GM19397 (cell line): ENCODE measurements around the gene ZFP42.
"Not testable (repeated sequence)": the region's sequence is repeated elsewhere in the genome, so short reads cannot be mapped to it uniquely, and the experiment has no call there.

Experiments
- ATAC-seq: cut with Tn5 transposase; IDR thresholded peaks from one replicate; pipeline ENCODE4 v1.9.1; 2021; ENCODE audit warnings: mild to moderate bottlenecking, moderate library complexity; ENCODE audit not compliant: unreplicated experiment

The ZFP42 gene

DNA sequence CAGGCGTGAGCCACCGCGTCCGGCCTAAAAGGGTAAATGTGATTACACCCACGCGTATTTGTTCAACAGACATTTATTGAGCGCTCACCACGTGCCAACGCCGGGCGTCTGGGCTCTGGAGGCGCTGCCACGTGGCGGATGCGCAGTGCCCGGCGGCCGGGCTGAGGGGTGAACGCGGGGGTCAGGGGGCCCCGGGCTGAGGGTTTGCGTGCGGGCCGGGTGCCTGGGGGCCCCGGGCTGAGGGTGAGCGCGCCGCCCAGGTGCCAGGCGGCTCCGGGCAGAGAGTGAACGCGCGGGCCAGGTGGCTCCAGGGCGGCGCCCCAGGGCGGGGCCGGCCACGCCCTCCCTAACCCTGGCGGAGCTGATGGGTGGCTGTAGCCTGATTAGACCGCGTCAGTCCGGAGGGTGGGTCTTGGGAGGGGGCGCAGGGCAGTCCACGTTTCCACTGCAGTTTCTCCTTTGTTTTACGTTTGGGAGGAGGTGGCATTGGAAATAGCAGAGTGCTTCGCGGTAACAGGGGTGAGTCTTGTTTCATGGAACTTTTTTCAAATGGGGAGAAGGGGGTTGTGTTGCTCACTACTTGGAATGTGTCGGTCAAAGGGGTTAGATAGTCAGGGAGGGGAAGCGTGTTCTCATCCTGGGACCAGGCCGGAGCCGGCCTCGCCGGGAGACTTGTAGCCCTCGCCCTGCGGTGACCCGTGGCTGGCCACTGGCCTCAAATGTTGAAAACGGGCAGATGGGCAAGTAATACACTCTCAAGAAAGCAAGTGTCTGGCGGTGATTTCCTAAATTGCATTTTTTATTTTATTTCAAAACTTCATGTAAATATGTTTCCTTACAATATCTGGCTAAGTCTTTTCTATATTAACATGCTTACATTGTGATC lies at the start of gene ZFP42:
TSS of gene ZFP42 (plus strand) at position 450 of the 886 bp plus-strand sequence. CDS start 7,037 bp downstream, outside the sequence.
- ATAC-seq, result no peak

DNA sequence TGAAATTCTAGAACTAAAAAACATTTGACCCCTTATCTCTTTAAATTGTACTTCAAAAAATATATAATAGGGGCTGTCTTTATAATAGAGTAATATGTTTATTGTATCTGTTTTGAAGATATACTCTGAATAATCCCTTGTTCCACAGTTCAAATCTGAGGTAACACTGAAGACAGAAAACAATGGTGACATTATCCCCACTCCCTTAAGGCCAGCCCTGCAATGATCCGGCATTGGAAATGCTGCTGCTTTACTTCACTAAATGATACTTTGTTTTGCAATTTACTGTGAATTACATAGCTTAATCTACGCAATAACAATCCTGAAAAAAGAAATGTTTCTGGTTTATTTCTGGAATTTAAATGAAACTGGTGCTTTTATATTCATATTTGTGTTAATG lies 34.4 kb upstream of the ZFP42 start:
- no peak for ATAC-seq

DNA sequence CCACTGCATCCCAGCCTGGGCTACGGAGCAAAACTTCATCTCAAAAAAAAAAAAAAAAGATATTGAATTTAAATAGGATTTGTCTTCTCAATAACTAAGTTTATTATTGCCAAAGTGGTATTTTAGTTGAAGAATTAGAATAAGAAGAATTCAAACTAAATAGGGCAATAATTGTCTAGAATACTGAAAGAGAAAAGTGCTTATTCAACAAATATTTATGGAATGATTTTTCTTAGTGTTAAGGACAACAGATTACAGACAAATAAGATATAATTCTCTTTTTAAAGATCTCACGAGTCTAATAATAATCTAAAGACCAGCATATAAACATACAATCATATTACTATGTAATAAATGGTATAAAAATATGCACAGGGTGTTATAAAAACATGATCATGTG lies 33.6 kb upstream of the ZFP42 start:
- no peak for ATAC-seq

DNA sequence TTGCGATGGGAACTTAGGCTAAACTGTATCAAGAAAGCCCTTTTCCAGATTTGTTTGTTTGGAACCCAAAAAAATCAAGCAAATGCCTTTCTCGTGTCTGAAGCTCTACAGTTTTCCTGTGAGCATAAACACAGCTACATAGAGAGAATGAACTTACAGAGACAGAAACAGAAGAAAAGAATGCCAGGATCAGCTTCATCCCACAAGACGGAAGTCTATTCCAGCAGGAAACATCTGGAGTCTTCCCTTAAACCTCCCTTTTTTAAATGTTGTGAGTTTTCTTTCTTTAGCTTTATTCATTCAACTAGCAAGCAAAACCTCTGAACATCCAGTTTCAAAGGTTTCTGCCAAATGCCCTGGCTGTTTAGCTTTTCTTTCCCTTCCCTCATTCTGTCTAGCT lies 32.6 kb upstream of the ZFP42 start:
- no peak for ATAC-seq

DNA sequence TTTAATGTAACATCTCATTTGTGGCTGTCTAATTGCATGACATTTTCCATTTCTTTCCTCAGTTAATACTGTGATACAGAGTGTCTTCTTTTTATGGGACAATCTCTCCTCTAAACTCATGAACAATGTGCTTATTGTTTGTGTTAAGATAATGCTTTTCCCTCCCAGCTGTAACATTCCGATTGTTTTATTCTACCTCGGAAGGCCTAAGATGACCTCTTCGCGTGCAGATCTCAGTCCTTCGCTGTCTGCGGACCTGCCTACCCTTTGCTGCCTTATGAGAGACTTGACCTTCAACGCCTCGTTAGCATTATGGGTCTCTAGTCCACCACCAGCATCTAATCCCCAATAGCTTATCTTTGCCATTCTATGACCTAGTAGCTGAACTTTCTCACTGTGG lies 29.8 kb upstream of the ZFP42 start:
- no peak for ATAC-seq

DNA sequence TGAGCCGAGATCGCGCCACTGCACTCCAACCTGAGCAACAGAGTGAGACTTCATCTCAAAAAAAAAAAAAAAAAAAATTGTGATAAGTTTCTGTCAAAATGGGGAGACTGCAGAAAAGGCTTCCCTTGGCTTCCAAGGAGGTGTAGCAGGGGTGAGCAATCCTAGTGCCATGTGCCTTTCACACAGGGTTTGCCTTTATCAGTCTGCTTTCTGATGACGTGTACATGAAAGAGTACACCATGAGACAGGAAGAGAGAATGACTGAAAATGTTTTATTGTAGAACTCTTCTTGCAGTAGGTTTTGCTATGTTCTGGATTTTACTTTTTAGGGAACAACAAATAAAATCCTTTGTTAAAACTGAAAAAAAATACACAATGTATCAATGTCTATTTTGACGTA lies 23.4 kb upstream of the ZFP42 start:
- no peak for ATAC-seq

DNA sequence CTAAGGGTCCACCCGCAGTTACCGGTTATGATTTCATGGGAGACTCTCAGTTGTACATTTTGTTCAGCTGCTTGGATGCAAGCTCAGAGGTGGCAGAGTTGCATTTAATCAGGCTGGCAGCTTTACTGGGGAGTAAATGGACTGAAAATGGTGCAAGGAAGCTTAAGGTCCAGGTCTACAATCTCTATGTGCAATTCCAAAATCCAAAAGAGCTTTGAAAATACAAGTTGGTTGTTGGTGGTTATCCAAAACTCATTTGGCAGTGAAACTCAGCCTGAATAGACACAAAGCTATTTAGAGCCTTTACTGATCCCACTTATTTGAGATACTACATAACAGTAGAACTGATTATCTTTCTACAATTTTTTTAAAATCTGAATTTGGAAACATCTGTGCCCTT lies 11.8 kb upstream of the ZFP42 start:
- no peak for ATAC-seq

DNA sequence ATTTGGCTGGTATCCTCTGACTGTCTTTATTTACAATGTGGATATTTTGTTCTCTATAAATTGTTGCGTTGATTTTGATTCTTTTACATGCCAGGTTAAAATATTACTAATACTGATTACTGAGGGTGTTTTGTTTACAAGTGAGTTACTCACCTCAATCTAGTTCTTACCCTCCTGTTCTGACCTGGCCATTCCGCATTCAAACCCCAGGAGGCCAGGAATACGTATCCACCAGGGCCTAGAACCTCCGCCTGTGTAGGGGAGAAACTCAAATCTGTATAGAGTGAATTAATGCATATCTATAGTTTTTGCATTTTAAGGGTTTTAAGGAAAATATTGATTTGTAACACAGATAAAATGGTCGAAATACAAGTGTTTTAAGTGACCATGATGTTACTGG lies 2.6 kb upstream of the ZFP42 start:
- no peak for ATAC-seq

DNA sequence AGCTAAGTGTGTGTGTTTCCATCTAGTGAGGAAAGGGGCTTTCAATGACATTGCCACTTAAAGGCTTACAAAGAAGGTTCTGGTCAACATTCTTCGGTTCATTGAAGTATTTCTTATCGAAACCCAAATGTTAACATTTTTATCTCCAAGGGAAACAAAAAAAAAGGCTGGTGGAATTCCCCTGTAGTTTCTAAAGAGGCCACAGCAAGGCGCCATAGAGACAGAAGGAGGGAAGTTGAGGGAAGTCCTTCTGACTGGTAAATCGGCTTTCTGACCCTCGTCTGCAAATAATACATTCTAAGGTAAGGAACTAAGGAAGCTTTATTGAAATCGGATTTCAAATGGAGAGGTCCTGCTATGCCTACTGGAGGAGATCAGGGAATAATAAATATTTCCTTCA lies 1.7 kb upstream of the ZFP42 start:
- no peak for ATAC-seq

DNA sequence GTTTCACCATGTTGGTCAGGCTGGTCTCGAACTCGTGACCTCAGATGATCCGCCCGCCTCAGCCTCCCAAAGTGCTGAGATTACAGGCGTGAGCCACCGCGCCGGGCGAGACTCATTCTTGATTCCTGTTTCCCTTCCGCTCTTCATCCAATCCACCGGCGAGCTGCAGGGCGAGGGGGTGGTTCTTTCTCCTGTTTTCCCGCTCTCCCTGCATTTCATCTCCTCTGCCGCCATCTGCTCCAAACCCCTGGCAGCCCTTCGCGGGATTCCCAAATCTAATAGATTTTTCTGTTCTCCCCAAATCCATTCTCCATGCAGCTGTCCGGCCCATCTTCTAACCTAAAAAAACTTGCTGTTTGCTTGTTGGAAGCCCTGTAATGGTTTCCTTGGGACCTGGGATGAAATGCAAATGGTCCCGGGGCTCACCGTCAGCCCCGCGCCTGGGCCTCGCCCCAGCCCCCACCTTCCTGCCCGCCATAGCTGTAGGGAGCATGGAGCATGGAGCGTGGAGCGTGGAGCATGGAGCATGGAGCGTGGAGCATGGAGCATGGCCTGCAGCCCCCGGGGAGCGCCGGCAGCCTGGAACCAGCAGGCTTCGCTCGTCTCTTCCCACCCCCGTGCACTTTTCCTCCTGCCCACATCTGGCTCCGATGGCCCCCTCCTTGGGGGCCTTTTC lies 1.1 kb downstream of the ZFP42 start:
- no peak for ATAC-seq

DNA sequence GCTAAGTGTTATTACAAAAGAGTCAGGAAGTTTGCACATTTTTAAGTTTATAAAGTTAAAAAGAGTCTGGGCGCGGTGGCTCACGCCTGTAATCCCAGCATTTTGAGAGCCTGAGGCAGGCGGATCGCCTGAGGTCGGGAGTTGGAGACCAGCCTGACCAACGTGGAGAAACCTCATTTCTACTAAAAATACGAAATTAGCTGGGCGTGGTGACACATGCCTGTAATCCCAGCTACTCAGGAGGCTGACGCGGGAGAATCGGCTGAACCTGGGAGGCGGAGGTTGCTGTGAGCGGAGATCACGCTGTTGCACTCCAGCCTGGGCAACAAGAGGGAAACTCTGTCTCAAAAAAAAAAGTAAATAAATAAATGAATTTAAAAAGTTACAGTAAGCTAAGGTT lies 2.4 kb downstream of the ZFP42 start:
- ATAC-seq, result not testable (repeated sequence)

DNA sequence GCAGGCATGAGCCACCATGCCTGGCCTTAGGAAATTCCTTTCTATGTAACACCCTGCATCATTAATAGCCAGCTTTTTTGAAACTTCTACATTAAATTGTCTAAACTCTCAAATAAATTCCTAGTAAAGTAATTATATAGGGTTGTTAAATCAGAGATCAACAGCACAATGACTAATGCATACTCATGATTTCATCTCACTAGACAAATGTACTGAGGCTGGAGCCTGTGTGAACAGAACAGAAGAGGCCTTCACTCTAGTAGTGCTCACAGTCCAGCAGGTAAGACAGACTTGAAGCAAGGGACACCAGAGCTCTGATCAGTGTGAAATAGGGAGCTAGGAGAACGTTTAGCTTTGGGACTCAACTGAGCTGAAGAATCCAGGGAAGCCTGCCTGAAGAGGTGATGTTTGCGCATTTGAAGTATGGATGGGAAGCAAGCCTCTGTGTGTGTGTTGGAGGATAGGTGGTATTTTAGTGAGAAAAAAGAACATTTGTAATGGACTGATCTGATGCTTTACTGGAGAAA lies 3.9 kb downstream of the ZFP42 start:
- ATAC-seq, result no peak

DNA sequence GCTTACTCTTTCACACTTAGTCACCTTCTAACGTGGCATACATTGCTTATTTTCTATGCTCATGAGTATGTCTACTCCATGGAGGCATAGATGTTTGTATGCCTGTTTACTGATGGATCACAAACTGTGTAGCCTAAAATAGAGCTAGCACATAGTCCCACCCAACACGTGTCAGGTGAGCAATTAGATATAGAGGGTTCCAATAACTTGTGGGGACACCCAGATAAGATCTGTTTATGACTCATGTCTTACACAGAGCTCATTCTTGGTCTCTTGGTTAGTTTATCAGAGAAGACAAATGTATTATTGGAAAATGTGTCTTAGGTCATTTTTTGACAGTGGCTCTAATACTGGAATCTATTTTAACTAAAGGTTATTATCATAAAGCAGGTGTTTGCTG lies 6.8 kb downstream of the ZFP42 start:
- ATAC-seq, result no peak

DNA sequence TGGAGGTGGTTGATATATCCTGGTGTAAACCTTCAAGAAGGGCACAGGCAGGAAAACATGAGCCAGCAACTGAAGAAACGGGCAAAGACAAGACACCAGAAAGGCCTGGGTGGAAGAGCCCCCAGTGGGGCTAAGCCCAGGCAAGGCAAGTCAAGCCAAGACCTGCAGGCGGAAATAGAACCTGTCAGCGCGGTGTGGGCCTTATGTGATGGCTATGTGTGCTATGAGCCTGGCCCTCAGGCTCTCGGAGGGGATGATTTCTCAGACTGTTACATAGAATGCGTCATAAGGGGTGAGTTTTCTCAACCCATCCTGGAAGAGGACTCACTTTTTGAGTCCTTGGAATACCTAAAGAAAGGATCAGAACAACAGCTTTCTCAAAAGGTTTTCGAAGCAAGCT lies 7.2 kb downstream of the ZFP42 start:
- no peak for ATAC-seq

DNA sequence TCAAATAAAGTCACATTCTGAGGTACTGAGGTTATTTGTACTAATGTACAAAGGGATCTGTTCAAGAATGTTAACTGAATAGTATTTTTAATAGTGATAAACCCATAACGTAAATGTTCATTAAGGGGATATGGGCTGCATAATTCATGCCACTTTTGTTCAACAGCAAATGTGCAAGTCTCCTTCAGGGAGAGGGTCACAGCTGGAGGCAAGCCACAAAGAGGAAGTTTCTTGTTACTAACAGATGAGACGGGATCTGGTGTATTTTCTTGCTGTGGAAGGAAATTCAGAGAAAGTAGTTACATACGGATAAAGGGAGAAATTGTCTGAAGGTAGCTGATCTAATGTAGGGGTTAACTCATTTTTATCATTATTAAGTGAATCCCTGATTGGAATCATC lies 10.0 kb downstream of the ZFP42 start:
- no peak for ATAC-seq

DNA sequence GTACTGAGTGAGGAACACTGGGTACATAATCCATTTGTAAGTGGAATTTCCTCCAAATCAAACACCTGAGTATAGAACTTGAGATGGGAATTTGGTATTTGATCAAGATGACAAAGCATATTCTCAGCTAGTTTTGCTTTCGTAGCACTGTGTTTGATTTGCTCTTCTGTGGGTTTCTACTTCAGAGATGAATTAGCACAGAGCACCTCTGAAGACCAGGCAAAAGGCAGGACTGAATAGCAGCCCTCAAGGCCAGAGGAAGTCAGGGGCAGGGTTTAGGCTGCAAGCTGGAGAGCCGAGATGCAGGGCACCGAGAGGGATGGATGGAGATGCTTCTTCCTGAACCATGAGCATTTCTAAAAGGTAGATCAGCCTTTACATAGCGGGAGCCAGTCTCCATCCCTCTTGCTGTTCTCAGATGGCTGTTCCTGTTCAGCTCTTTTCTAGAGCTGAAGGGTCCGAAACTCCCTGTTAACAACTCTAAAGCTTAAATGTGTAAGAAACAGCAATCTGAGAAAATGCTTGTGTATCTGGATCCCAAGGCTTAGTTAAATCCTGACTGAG lies 10.8 kb downstream of the ZFP42 start:
- no peak for ATAC-seq

DNA sequence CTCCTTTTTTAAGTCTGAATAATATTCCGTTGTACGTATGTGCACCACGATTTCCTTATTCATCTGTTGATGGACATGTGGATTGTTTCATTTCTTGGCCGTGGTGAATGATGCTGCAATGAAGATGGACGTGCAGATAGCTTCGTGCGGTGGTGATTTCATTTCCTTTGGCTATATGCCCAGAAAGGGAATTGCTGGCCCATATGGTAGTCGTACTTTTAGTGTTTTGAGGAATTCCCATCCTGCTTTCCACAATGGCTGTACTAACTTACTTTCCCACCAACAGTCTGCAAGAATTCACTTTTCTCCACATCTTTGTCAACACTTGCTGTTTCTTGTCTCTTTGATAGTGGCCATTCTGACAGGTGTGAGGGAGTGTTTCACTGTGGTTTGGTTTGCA lies 12.8 kb downstream of the ZFP42 start:
- ATAC-seq, result no peak

DNA sequence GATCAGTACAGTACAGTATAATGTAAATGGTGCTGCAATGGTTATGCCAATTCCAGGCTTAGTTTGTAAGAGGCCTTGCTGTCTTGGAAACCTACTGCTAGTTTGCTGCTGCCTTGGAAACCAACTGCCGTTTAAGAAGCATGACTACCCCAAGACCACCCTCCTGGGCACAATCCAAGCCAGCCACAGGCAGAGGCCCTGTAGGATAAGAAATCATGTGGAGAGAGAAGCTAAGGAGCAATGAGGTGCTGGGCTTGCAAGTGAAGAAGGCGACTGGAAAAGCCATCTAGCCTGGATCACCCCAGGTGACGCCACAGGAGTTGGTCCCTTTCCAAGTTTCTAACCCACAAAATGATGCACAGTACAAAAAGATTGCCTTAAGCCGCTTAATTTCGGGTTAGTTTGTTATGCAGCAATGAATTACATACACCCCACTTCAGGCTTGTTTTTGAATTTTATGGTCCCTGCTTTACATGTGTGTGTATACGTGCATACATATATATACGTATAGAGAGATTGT lies 16.9 kb downstream of the ZFP42 start:
- ATAC-seq, result no peak

DNA sequence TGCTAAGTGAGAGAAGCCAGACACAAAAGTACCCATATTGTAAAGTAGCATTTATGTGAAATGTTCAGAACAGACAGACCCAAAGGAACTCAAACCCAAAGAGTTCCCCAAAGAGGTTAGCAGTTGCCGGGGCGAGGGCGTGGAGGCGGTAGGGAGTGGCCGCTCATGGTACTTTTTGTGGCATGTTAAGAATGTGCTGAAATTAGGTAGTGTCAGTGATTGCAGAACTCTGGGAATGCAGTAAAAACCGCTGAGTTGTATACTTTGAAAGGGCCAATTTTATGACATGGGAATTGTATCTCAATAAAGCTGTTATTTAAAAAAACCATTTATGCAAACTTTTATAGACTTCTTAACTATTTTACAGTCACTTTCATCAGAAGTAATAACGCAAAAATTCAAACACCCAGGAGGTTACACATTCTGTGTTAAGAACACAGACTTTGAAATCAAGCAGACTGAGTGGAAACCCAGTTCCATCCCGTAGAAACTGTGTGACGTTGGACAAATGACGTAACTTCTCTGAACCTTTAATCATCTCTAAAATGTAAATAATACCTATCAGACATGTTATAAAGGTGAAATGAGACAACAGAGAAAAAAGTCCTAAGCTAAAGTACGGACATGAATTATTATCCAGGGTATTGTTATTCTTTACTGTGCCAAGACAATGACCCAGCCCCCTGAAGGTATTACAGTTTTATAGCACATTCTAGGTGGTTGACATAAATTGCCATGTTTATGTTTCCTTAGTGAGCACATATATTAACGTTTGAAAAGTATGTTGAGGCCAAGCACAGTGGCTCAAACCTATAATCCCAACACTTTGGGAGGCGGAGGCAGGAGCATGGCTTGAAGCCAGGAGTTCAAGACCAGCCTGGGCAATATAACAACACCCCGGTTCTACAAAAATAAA lies 19.7 kb downstream of the ZFP42 start:
- ATAC-seq, result no peak

DNA sequence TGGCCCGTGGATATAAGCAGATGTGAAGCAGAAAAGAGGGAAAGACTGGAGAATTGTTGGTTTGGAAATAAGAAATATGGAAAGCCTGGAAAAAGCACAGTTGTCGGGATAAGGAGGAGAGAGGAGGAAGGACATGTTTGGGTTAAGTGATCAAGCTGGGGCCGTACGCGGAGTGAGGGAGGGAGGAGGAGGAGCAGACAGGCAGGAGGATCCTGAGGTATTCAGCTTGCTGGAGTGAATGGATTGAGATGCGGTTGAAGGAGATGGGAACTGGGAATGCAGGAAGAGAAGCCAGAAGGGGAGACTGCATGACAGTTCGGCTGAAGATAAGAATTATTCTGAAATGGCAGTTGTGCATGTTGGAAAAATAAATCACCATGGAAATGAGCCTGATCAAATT lies 21.2 kb downstream of the ZFP42 start:
- ATAC-seq, result no peak

DNA sequence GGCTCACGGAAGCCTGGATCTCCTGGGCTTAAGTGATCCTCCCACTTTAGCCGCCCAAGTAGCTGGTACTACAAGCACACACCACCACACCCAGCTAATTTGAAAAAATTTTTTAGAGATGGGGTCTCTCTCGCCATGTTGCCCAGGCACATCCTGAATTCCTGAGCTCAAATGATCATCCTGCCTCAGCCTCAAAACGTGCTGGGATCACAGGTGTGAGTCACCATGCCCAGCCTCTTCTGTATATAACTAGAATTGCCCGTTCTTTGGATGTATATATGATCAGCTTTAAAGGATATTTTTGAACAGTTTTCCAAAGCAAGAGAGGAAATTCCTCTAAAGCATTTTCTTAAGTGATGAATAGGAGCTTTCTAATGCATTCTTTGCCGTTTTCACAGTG lies 22.7 kb downstream of the ZFP42 start:
- no peak for ATAC-seq
